Measurements from ENCODE around the gene MTO1. TPM values are rescaled to one million over a fixed set of nuclear protein-coding genes. Genes with fewer than 3 reads are reported as not detected.
"Not testable (repeated sequence)": the region's sequence is repeated elsewhere in the genome, so short reads cannot be mapped to it uniquely, and the experiment has no call there.

Gene MTO1
- total RNA-seq, 1 donor from 2014 or later = 42.5 TPM

DNA sequence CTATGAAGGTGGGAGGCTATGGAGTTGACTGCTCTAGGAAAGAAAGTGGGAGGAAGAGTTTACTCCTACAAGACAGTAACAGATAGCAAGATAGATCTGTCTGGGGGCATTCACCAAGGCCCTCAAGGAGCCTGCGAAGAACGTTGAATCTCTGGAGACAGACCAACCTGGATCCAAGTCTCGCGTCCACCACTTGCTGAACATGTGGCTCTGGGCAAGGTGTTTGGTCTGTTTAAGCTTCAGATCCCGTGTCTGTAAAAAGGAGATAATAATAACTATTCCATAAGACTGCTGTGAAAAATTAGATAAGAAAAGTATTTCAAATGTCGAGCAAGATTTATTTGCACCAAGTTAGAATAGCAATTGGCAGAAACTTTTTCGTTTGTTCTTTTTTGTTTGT lies 67.4 kb downstream of the MTO1 start:
- DNase-seq (ENCODE audit: low spot score) = peak; percentile 5

DNA sequence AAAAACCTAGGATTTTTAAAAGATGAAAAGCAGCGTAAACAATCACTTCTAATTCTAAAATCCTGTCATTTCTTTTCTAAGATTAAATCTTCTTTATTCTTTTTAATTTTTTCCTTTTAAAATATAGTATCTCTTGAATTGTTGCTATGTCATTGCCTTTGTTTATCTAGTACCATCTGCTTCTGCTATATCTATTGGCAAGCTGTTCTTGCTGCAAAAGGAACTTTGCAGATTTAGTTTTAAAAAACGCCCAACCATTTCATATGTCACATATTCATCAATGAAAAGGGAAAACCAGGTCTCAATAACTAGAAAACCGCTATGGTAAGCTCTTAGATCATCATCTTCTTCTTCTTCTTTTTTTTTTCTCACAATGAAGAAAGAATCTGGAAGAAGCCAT lies 70.8 kb downstream of the MTO1 start:
- no peak for DNase-seq (ENCODE audit: low spot score)

DNA sequence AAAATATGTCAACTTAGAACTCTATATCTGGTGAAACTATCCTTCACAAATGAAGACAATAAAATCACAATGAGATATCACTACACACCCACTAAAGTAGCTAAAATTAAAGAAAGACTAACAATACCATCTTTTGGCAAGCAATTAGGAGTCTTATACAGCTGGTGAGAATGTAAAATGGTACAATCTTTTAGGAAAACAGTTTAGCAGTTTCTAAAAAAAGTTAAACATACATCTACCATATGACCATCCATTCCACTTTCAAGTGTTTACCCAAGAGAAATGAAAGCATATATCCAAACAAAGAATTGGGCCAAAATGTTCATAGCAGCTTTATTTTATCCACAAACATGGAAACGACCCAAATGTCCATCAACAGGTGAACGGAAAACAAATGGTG lies 73.1 kb downstream of the MTO1 start:
- DNase-seq (ENCODE audit: low spot score) = no peak

DNA sequence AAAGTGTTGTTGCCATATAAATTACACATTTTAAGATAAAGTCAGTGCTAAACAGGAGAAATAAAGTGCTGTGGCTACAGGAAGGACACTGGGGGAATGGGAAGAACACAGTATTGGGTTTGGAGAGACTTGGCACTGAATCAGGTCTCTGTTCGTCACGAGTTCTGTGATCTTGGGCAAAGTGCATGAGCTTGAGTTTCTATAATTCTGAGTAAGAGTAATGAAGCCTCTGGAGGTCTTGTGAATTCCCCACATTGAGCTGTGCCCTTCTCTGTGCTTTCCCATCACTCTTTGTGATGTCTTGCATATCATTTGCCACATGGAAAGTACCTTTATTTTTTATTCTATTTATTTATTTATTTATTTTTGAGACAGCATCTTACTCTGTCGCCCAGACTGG lies 76.1 kb downstream of the MTO1 start:
- DNase-seq (ENCODE audit: low spot score) = no peak

DNA sequence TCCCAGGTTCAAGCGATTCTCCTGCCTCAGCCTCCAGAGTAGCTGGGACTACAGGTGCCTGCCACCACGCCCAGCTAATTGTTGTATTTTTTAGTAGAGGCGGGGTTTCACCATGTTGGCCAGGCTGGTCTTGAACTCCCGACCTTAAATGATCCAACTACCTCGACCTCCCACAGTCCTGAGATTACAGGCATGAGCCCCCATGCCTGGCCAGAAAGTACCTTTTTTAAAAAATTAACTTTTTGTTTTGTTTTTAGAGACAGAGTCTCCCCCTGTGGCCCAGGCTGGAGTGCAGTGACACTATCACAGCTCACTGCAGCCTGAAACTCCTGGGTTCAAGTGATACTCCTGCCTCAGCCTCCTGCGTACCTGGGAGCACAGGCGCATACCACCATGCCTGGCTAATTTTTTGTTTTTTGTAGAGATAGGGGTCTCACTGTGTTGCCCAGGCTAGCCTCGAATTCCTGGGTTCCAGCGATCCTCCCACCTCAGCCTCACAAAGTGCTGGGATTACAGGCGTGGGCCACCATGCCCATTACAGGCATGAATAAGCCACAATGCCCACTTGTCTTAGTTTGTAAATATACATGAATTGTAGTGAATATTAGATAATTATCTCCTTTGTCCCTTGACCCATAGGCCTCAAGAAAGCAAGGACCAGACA lies 76.7 kb downstream of the MTO1 start:
- DNase-seq (ENCODE audit: low spot score) = peak; percentile 5

DNA sequence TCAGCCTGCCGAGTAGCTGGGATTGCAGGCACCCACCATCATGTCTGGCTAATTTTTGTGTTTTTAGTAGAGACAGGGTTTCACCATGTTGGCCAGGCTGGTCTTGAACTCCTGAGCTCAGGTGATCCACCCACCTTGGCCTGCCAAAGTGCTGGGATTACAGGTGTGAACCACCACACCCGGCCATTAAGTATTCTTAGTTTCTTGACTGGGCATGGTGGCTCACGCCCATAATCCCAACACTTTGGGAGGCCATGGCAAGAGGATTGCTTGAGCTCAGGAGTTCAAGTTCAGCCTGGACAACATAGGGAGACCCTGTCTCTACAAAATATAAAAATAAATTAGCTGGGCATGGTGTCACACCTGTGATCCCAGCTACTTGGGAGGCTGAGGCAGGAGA lies 80.9 kb downstream of the MTO1 start:
- not testable (repeated sequence) for DNase-seq (ENCODE audit: low spot score)

DNA sequence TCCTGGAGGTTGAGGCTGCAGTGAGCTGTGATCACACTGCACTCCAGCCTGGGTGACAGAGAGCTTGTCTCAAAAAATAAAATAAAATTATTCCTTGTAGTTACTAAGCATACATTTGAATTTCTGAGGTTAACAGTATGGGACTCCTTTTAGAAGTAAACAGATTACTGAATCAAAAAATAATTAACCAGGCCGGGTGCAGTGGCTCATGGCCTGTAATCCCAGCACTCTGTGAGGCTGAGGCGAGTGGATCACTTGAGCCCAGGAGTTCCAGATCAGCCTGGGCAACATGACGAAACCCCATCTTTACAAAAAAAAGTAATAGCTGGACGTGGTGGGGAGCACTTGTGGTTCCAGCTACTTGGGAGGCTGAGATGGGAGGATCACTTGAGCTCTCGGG lies 81.4 kb downstream of the MTO1 start:
- DNase-seq (ENCODE audit: low spot score) = no peak

DNA sequence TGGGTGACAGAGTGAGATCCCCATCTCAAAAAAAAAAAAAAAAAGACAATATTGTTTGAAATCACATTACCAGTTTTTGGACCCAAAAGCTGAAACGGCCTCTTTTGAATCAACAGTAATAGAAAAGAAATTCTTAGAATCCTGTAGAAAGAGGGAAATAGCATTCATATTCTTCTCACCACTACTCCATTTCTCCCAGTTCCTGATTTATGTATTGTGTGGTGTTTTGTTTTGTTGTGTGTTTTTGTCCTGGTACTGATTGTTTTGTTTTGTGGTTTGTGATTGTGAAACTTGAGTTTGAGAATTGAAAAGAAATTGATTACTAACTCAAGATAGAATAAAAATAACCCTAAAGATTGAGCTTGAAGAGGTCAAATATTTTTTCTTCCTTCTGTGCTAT lies 85.5 kb downstream of the MTO1 start:
- DNase-seq (ENCODE audit: low spot score) = no peak

DNA sequence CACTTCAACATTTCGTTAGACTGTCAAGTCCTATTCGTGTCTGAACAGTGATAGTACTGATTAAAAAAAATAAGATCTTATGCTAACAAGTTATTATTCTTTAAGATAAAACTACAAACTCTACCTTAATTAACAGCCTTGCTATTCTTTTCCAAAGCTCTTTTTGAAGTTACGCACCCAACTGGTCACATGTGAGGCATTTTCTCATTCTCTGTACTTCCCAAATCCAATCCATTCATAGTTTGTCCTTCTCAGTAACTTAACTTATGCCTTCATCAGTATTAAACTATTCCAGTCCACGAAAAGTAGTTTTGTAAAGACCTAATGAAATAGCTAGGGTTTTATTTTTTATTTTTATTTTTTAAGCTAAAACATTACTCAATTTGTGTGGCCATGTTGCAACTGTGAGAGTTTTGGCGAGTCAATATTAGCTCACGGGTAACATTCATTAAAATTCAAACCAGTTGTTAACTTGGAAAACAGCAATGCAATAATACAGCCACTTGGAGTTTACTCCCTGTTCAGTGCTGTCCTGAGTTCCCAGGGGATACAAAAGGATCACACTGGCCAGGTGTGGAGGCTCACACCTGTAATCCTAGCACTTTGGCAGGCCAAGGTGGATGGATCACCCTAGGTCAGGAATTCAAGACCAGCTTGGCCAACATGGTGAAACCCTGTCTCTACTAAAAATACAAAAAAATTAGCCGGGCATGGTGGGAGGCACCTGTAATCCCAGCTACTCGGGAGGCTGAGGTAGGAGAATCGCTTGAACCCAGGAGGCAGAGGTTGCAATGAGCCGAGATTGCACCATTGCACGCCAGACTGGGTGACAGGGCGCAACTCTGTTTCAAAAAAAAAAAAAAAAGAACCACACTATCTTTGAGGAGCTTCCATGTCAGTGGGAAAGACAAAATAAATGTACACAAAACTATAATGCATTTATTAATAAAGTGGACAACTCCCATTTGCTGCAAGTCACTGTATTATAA lies 87.2 kb downstream of the MTO1 start:
- DNase-seq (ENCODE audit: low spot score) = no peak

DNA sequence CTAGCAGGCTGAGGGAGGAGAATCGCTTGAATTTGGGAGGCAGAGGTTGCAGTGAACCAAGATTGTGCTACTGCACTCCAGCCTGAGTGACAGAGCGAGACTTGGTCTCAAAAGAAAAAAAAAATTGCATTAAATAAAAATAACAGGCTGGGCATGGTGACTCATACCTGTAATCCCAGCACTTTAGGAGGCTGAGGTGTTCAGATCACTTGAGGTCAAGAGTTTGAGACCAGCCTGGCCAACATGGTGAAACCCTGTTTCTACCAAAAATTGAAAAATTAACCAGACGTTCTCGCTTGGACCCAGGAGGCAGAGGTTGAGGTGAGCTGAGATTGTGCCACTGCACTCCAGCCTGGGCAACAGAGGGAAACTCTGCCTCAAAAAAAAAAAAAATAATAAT lies 89.6 kb downstream of the MTO1 start:
- not testable (repeated sequence) for DNase-seq (ENCODE audit: low spot score)

DNA sequence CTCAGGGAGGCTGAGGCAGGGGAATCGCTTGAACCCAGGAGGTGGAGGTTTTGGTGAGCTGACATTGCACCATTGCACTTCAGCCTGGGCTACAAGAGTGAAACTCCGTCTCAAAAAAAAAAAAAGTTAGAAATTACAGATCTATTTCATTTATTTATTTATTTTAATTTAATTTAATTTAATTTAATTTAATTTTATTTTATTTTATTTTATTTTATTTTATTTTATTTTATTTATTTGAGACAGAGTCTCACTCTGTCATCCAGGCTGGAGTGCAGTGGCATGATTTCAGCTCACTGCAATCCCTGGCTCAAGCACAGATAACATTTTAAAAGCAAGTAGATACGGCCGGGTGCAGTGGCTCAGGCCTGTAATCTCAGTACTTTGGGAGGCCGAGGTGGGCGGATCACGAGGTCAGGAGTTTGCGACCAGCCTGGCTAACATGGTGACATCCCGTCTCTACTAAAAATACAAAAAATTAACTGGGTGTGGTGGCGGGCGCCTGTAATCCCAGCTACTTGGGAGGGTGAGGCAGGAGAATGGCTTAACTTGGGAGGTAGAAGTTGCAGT lies 93.9 kb downstream of the MTO1 start:
- DNase-seq (ENCODE audit: low spot score) = not testable (repeated sequence)

DNA sequence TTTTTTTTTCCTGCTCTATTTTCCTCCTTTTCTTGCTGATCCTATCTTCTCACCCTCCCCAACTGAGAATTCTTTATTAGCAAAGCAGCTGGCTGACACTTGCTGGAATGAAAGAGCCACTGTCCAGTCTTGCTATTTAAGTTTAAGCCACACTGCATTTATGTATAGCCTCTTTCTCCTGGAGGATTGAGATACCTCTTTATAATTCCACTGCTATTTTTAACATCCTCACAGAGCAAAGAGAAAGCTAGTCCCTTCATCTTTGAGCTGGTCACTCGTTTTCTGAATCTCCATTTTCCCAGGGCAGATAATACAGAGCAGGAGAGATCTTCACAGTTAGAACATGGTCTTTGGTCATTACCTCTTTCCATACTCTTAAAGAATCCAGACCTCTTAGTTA lies 95.3 kb downstream of the MTO1 start:
- no peak for DNase-seq (ENCODE audit: low spot score)

Other genes starting within 250 kb of the MTO1 start
- gene KHDC1L, start 236.2 kb upstream of the MTO1 start, total RNA-seq = not detected
- gene KHDC1, start 198.5 kb upstream of the MTO1 start, total RNA-seq = 1.5 TPM
- gene DPPA5, start 107.5 kb upstream of the MTO1 start, total RNA-seq = not detected
- gene KHDC3L, start 99.1 kb upstream of the MTO1 start, total RNA-seq = not detected
- gene OOEP, start 91.8 kb upstream of the MTO1 start, total RNA-seq = not detected
- 0.94 TPM for gene DDX43, start 66.9 kb upstream of the MTO1 start, total RNA-seq
- 5.2 TPM for gene CGAS, start 9.4 kb upstream of the MTO1 start, total RNA-seq
- 10,940 TPM for gene EEF1A1, start 59.3 kb downstream of the MTO1 start, total RNA-seq
- gene SLC17A5, start 192.3 kb downstream of the MTO1 start, total RNA-seq = 20.7 TPM
- 6.0 TPM for gene CD109, start 234.5 kb downstream of the MTO1 start, total RNA-seq